Femur (tissue), 1 donor: ENCODE measurements around the gene ISOC2.
"Not testable (repeated sequence)": the region's sequence is repeated elsewhere in the genome, so short reads cannot be mapped to it uniquely, and the experiment has no call there.

Experiments
- DNase-seq: peaks from one replicate; pipeline ENCODE4 v3.0.0-alpha.2; 2017

Gene ISOC2

DNA sequence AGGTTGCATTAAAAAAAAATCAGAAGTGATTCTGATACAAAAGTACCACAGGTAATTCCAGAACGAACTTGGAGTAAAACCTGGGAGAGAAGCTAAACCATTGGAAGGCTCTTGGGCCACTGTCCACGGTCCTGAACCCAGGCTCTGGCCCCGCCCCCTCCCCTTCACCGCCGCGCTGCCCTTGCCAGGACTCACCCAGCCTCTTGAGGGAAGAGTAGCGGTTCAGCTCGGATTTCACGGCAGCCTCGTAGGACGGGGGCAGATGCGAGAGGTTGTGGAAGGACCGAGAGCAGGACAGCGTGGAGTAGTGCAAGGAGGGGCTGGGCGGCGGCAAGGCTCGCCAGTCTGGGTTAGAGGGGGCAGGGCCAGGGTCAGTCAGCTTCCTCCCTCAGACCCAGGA, 24.0 kb downstream of the ISOC2 start:
- peak; percentile 81 for DNase-seq

- DNase-seq: no peak
These were observed 24.6 kb downstream of the ISOC2 start for GRCh38 chr19:55436847-55437246.

DNA sequence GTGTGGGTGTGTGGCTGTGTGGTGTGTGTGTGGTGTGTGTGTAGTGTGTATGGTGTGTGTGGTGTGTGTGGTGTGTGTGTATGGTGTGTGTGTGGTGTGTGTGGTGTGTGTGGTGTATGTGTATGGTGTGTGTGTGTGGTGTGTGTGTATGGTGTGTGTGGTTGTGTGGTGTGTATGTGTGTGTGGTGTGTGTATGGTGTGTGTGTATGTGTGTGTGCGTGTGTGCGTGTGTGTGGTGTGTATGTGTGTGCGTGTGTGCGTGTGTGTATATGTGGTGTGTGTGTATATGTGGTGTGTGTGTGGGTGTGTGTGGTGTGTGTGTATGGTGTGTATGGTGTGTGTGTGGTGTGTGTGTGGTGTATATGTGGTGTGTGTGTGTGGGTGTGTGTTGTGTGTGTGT, 26.4 kb downstream of the ISOC2 start:
- DNase-seq: no peak

- DNase-seq: no peak
These were observed 27.0 kb downstream of the ISOC2 start for GRCh38 chr19:55434356-55434919.

DNA sequence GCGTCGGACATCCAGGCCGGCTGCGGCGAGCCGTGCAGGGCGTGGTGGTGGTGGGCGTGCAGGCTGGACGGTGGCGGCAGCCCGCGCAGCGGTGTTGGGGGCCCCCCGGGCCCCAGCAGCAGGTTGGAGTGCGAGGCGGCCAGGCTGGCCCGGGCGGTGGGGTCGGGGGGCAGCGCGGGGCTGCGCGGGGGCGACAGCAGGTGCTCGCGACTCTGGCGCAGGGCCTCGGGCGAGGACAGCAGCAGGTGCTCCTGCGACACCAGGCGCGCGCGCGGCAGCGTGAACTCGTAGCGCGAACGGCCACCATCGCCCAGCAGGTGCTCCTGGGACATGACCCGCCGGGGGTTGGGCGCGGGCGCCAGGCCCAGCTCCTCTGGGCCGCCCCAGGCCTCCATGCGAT, 28.1 kb downstream of the ISOC2 start:
- DNase-seq: no peak

DNA sequence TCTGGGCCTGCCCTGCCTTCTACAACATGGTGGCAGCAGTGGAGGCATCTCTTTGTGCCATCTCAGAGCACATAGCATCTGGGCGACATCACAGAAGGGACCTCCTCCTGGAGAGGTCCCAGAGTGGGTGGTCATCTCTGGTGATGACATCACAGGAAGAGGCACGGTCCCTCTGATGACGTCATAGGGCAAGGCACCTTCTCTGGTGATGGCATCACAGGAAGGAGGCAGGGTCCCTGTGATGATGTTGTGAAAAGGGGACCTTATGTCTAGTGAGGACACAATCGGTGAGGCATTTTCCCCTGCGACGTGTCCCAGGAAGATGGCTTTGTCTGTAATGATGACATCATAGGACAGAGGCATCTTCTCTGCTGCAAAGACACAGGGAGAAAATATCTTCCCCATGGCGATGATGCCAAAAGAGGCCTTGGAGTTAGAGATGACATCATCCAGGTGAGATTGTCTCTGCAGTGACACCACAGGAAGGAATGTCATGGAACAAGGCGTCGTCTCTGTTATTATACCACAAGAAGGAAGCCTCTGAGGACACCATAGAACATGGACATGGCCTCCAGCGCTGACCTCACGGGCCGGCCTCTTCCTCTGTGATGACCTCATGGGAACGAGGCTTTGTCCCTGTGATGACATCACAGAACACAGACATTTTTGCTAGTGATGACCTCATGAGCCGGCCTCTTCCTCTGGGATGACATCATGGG, 29.0 kb downstream of the ISOC2 start:
- no peak for DNase-seq

DNA sequence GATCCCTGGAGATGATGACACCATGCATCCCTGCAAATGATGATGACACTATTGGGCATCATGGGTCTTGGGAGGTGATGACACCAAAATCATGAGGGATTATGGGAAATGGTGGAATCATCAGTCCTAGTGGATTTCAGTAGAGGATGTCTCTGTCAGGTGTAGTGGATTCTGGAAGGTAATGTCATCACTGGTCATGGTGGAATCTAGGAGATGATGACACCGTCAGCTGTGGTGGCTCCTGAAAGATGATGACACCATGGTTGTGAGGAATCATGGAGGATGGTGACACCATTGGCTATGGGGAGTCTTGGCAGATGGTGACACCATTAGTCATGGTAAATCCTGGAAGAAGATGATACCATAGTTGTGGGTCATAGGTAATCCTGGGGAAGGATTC, 30.3 kb downstream of the ISOC2 start:
- no peak for DNase-seq

- no peak for DNase-seq
These were observed 35.4 kb downstream of the ISOC2 start for GRCh38 chr19:55426042-55426441.

DNA sequence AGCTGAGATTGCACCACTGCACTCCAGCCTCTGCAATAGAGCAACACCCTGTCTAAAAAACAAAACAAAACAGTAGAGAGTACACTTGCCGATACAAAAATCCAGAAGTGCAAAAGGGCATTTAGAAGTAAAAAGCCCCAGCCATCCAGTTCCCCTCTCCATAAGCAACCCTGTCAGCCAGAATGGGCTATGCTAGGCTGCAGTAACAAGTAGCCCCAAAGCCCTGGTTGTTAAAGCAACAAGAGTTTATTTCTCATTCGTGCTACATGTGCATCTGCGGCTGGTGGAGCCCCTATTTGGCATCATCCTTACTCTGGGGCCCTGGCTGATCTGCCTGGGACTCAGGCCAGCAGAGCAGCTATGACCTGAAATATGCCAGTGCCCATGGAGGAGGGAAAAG, 36.9 kb downstream of the ISOC2 start:
- no peak for DNase-seq

DNA sequence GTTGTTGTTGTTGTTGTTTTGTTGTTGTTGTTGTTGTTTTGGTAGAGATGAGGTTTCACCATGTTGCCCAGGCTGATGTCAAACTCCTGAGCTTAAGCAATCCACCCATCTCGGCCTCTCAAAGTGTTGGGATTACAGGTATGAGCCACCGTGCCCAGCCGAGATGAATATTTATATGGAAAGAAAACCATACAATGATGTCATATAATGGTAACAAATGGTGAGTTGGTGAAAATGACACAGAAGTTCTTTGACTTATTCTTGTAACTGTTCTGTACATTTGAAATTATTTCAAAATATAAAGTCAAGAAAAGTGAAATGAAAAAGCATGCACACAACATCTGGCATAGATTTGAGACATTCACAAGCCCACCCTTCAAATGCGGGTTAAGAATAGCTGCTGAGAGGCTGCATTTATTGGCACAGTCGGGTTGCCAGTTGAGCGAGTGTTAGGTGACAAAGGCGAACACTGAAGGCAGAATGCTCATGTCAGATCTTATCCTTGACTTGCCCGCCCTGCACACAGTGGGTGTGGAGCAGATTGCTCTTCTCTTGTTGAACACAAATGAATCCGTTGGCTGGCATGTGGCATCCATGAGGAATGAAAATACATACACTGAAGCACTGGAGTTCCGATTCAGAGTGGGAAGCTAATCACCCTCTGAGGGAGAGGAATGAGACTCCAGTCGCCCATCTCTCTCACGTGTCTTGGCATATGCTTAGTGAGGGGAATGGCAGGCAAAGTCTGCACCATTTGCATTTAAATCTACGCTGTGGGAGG, 38.0 kb downstream of the ISOC2 start:
- no peak for DNase-seq

- not testable (repeated sequence) for DNase-seq
These were observed 40.2 kb downstream of the ISOC2 start for GRCh38 chr19:55421281-55421680.

DNA sequence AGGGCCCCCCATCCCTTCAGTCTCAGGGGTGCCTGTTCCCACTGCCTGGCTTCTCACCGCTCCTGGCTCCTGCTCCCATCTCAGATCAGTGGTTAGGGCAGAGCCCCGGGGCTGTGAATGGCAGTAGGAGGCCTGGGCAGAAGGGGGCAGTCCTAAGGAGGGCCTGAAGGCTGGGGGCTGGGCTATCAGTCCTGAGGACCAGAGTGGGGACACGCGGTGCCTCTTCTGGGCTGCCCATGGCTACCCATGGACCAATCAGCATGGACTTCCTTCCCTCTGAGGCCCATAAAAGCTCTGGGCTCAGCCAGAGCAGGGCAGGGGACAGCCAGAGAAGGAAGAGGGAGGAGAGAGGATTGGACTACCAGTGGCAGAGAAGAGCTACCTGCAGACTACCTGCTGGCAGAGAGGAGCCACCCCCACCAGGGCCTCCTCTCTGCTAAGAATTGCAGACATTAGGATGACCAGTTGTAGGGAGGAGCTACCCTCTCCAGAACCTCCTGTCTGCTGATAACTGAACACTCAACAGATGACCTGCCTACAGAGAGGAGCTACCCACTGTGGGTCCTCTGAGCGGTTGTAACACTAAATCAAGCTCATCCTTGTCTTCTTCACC, 41.7 kb downstream of the ISOC2 start:
- no peak for DNase-seq

DNA sequence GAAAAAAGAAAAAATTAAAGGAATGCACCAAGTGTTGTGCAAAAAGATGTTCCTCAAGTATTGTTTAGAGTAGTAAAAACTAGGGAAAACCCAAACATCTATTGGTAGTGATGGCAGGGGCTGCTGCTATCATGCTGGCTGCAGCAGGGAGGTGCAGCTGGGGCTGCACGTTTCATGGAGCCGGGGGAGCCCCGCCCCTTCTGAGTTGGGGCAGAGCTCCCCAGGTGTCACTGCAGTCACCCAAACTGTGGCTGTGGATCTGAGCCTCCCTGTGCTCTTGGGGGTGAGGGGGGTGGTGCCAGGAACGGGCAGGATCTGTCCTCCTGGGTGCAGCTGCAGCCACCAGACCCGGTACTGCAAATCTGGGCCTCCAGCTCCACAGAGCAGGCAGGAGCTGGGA, 42.3 kb downstream of the ISOC2 start:
- no peak for DNase-seq

GRCh38 chr19:55418185-55418584, 43.3 kb downstream of the ISOC2 start:
- DNase-seq: peak; percentile 77

DNA sequence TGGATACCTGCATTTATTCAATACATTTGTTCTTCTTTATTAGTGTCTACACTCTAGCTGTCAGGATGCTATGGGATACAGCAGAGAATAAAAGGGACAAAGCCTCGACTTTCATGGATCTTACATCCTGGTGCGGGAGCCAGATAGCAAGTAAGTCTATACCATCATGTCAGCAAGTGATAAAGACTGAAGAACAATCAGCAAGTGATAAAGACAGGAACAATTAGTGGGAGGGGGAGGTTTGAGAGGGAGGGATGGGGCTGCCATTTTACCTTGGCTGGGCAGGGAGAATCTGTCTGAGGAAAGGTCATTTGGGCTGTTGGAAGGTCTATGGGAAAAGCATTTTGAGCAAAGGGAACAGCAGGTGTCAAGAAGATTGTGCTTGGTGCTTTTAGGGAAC, 51.3 kb downstream of the ISOC2 start:
- DNase-seq: no peak

- not testable (repeated sequence) for DNase-seq
These were observed 52.3 kb downstream of the ISOC2 start for GRCh38 chr19:55409179-55409578.

- DNase-seq: no peak
These were observed 52.9 kb downstream of the ISOC2 start for GRCh38 chr19:55408533-55408872.

DNA sequence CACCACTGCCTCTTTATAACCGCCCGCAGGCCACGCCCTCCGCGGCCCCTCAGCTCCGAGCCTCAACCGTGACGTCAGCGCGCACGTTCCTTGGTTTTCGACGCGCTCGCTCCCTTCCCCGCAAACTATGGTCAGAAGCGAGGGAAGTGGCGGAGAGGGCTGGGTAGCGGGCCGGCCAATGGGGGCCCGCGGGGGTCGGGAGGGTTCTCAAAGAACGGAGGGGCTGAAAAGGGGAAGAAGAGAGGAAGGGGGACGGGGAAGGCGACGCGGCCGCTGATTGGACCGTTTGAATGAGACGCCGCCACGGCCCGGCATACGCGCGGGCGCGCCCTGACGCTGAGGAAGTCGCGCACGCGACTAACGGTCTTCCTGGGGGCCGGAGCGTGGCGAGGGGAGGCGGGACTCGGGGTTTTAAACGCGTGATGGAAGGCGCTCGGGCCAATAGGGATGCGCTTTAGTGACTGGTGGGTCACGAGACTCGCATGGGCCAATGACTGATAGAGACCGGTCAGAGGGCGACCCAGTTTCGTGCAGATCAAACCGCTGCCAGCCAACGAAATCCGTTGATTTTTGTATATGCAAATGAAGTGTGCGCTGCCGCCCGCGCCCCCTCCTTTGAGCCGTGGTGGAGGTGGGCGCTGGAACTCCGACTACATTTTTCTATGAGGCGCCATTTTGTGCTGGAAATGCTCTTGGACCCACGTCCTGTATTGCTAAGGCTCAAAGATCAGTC, 53.5 kb downstream of the ISOC2 start:
- DNase-seq: peak; percentile 99

GRCh38 chr19:55407550-55407799, 54.0 kb downstream of the ISOC2 start, which contains the start of gene UBE2S:
UBE2S (minus strand) TSS chr19:55407788; CDS start chr19:55407589, 199 bp downstream.
- DNase-seq: not testable (repeated sequence)

- peak; percentile 49 for DNase-seq
These were observed 54.5 kb downstream of the ISOC2 start for GRCh38 chr19:55406826-55407549.

- DNase-seq: peak; percentile 27
These were observed 55.2 kb downstream of the ISOC2 start for GRCh38 chr19:55406091-55406825.

GRCh38 chr19:55405638-55406037, 55.8 kb downstream of the ISOC2 start:
- peak; percentile 18 for DNase-seq
